HAP-1 (cell line): ENCODE results near the gene AFDN.

ENCODE experiments used
- DNase-seq, 2 experiments: peaks; one replicate each; pipeline ENCODE4 v3.0.0-alpha.2; 2016 to 2020; ENCODE audit warnings: low spot score in 2 of 2
- H3K27me3 ChIP-seq: fragments of 250-450 bp; sonication (Bioruptor Pico); 2 replicates; pipeline ENCODE4 v1.5.1; 2020; ENCODE audit warnings: low read depth, mild to moderate bottlenecking, moderate library complexity
- H3K36me3 ChIP-seq: fragments of 250-450 bp; sonication (Bioruptor Pico); replicated peaks from 2 replicates; pipeline ENCODE4 v1.5.1; 2020; ENCODE audit warnings: mild to moderate bottlenecking
- H3K4me1 ChIP-seq: fragments of 250-450 bp; sonication (Bioruptor Pico); 2 replicates; pipeline ENCODE4 v1.5.1; 2020; ENCODE audit warnings: mild to moderate bottlenecking
- H3K4me3 ChIP-seq: fragments of 250-450 bp; sonication (Bioruptor Pico); 2 replicates; pipeline ENCODE4 v1.5.1; 2020; ENCODE audit warnings: mild to moderate bottlenecking, moderate library complexity
- H3K9me3 ChIP-seq: fragments of 250-450 bp; sonication (Bioruptor Pico); 2 replicates; pipeline ENCODE4 v1.5.1; 2020; ENCODE audit warnings: mild to moderate bottlenecking, moderate library complexity
- in situ Hi-C: fragments of 300-500 bp; cut with MboI; formaldehyde crosslinking; loops from 3 replicates; pipeline ENCODE4 v1.14.3; 2020; ENCODE audit warnings: low sequenced_read_pairs, inconsistent platforms, mixed read lengths

AFDN gene

DNA sequence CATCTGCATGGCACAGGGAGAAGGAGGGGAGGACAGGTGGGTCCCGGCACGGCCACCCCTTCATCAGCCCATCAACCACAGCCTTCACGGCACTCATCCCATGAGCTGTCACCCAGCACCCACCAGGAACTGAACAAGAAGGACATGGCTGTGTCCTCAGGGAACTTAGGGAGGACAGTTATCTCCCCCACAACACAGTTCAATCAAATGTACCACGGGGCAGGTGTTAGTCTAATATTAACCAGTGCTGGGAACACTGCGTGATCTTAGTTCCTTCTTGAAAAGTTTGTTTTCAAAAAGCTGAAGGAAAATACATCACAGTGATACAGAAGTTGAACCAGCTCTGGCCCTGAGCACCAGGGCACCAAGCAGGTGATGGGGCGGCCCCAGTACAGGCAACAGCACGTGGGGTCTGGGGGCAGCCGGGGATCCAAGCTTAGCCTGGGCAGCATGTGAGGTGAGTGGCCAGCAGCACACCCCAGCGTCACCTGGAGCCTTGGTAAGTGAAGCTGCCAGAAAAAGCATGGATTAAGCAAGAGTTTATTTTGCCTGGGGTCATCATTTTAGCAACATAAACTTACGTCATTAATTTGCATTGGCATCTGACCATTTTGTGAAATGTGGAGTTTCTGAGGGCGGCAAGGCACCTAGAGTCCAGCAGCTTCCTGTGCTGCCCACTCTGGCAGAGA is 35.5 kb upstream of the AFDN start:
- H3K9me3 ChIP-seq = no peaks in the 10 kb centered on the region
- no peak for DNase-seq
- H3K4me3 ChIP-seq = no peak overlapping the region
- in situ Hi-C loops = no loop called here
- H3K27me3 ChIP-seq = no peaks in the 10 kb centered on the region
- H3K36me3 ChIP-seq = no peaks in the 10 kb centered on the region
- peaks cover 18% of the 10 kb centered on the region for H3K4me1 ChIP-seq

DNA sequence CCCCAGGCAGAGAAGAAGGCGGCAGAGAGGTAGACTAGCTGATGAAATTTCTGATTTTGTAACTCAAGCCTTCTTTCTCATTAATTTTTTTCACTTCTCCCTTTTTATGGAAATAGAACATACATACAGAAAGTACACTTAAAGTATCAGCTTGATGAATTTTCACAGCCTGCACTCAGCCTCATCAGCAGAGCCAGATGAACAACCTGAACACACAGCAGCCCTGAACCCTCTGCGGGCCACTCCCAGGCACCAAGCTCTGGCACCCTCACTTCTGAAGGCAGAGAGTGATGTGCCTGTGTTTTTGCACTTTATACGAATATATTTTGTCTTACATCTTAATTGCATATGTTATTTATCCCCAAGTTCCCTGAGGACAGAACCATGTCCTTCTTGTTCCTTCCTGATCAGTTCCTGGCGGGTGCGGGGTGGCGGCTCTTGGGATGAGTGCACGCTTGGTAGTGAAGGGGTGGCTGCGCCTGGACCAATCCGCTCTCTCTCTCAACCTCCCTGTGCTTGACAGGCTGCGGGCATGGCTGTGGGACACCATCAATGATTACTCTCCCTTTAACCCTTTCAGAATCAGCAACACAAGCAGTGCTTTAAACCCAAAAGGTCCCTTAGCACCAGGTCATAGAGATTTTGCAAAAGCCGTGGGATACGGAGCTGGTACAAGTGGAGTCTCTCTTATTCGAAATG is 34.8 kb upstream of the AFDN start:
- no peak for DNase-seq
- in situ Hi-C loops = no loop called here
- Histone ChIP-seq H3K27me3 (no peaks in the 10 kb centered on the region), H3K9me3 (no peaks in the 10 kb centered on the region), H3K36me3 (no peaks in the 10 kb centered on the region), H3K4me3 (no peak overlapping the region), H3K4me1 (peaks cover 18% of the 10 kb centered on the region)

- H3K9me3 ChIP-seq = no peaks in the 10 kb centered on the region
- H3K27me3 ChIP-seq = no peaks in the 10 kb centered on the region
- no peaks in the 10 kb centered on the region for H3K36me3 ChIP-seq
- no peak for DNase-seq
- in situ Hi-C loops = no loop called here
- peaks cover 17% of the 10 kb centered on the region for H3K4me1 ChIP-seq
- H3K4me3 ChIP-seq = no peak overlapping the region
Measured at GRCh38 chr6:167793421-167793820, 33.3 kb upstream of the AFDN start.

DNA sequence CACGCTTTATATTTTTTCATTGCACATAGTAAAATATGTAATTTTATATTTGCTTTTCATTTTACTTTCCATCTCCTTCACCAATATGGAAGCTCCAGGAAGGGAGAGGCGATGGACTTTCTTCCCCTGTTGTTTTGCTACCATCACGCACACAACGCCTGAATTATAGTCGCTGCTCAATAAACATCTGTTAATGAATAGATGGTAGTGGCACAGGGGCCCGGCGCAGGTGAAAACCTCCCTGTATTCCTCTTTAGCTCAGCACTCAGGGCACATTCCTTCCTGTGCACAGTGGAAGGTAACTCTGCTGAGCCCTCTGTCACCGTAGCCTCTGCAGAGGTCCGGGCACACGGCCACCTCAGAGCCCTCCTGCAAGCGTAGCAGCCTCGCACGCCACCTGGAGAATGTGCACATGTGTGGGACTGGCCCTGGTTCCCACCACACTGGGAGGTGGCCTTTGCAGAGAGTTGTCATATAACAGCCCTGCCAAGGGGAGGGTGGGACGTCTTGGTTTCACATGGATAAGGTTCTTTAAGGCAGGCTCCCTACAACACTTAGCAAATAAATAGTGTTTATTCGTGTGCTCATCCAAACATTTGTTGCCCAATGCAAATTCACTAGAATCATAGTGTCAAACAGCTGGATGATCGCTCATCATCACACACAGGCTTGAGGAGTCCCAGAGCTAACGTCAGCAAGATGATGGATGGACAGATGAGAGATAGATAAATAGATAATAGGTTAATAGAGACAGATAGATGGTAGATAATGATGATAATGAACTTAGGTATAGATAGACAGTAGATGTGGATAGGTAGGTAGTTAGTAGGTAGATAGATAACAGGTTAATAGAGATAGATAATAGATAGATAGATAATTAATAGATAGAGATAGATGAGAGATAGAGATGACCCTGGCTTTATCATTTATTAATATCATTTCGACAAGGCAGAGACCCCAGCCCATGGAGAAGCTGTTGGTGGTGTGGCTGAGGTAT is 32.3 kb upstream of the AFDN start:
- H3K4me1 ChIP-seq = peaks cover 6% of the 10 kb centered on the region
- no peak overlapping the region for H3K4me3 ChIP-seq
- DNase-seq = no peak
- in situ Hi-C loops = no loop called here
- H3K27me3 ChIP-seq = no peaks in the 10 kb centered on the region
- H3K9me3 ChIP-seq = no peaks in the 10 kb centered on the region
- no peaks in the 10 kb centered on the region for H3K36me3 ChIP-seq

DNA sequence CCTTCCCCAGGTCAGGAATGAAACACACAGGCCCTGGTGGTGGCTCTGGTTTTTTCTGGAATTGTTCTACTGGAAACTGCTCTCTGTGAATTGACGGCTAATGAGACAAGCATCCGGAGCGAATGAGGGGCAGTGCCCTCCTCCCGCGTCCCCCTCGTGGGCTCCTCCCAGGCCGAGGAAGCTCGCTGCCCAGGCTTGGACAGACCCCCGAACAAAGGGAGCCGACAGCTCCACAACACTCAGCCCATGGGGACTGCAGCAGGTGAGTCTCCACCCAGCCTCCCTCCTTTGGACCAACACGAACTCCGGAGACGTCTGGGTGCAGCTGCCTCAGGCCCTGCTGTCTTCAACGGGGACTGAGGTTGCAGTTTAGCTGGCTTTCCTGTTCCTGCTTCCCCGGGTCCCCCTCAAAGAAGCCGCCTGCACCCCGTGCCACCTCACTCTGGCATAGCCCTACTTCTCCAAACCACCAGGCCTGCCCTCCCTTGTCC is 31.3 kb upstream of the AFDN start:
- H3K4me3 ChIP-seq = no peak overlapping the region
- in situ Hi-C loops = no loop called here
- H3K4me1 ChIP-seq = peaks cover 6% of the 10 kb centered on the region; the same call in 1 of the 2 replicates
- no peaks in the 10 kb centered on the region for H3K36me3 ChIP-seq
- DNase-seq = no peak
- no peaks in the 10 kb centered on the region for H3K27me3 ChIP-seq
- H3K9me3 ChIP-seq = no peaks in the 10 kb centered on the region

DNA sequence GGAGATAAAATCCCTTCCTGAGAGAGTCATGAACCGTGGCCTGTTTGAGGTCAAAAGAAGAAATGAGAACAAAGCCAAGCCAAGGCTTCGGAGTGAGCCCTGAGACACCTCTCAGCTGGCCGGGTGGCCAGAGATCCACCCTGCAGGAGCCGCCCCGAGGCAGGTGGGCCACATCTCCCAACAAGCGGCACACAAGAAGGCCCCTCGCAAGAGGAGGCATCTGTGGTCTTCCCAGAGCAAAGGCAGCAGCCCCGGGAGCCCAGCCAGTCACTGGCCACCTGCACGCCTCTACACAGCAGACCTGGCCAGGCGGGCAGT is 30.9 kb upstream of the AFDN start:
- H3K9me3 ChIP-seq = no peaks in the 10 kb centered on the region
- no peaks in the 10 kb centered on the region for H3K27me3 ChIP-seq
- no peaks in the 10 kb centered on the region for H3K36me3 ChIP-seq
- in situ Hi-C loops = no loop called here
- no peak for DNase-seq
- H3K4me3 ChIP-seq = no peak overlapping the region
- H3K4me1 ChIP-seq = peaks cover 6% of the 10 kb centered on the region; the same call in 1 of the 2 replicates

DNA sequence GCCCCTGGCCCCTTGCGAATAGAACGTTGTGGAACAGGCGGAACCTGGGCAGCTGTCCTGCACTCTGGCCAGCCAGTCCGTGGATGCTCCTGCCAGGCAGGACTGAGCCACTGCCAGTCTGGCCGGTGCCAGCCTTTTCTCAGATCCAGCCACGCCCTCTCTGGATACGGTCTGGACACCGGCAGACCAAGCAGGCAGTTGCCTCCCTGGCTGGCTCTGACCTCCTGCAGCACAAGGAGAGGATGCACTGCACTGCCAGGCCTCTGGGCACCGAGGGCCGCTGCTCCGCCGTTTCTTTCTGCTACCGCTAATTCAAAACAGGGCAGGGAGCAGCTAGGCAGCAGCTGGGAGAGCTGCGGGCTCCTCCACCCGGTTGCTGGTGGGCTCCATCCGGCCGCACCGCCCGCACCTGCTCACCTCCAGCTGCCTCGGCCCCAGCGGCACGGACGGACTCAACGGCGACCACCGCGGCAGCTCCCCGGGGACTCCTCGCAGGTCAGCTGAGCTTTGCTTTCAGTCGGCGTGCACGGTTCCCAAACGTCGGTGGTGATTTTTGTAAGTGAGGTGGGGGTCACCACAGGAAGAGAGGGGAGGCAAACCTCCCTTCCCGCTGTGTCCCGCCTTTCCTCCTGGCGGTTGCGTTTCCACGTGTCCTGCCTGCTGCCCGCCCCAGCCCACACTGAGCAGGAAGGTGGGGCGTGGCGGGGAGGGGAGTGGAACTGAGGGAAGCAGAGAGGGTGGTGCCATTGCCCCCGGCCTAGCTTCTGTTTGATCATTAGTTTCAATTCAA is 30.3 kb upstream of the AFDN start:
- no peak for DNase-seq
- no peaks in the 10 kb centered on the region for H3K27me3 ChIP-seq
- H3K4me1 ChIP-seq = peaks cover 6% of the 10 kb centered on the region; the same call in 1 of the 2 replicates
- H3K36me3 ChIP-seq = no peaks in the 10 kb centered on the region
- in situ Hi-C loops = no loop called here
- H3K4me3 ChIP-seq = no peak overlapping the region
- H3K9me3 ChIP-seq = no peaks in the 10 kb centered on the region

- Histone ChIP-seq H3K4me3 (no peak overlapping the region), H3K27me3 (no peaks in the 10 kb centered on the region), H3K4me1 (peaks cover 6% of the 10 kb centered on the region; the same call in 1 of the 2 replicates), H3K9me3 (no peaks in the 10 kb centered on the region), H3K36me3 (no peaks in the 10 kb centered on the region)
- DNase-seq = no peak
- in situ Hi-C loops = no loop called here
Measured at GRCh38 chr6:167797011-167797471, 29.7 kb upstream of the AFDN start.

DNA sequence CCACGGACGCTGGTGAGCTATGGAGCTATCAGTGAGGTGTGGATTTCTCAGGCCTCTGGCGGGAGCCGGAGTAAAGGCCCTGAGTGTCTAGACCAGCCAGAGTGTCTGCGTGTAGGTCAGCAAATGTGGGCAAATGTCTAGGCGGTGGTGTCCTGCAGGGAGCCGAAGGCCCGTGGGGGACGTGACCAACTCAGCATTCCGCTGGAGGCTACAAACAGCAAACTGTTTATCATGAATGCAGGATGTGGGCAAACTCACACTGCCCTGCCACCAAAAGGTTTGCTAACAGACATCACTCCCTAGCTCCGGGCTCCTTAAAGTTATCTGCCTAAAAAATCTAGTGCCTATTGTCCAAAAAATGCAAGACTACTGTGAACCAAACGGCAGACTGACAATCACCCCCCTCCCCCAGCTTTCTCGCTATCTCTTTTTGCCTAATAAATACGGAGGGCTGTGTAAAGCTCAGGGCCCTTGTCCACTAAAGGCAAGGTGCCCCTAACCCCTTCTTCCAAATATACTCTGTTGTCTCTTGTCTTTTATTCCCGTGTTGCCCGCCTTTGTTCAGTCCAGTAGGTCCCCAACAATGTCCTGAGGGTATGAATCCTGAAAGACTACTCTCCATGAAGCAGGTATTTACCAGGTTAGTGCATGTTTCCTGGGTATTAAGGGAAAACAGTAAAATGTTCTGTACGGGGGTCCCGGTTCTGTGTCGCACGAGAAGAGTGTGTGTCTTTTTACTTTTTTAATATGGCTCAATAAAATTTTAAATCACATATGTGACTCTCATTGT is 29.0 kb upstream of the AFDN start:
- Histone ChIP-seq H3K4me1 (peaks cover 6% of the 10 kb centered on the region; the same call in 1 of the 2 replicates), H3K9me3 (no peaks in the 10 kb centered on the region), H3K4me3 (no peak overlapping the region), H3K27me3 (no peaks in the 10 kb centered on the region), H3K36me3 (no peaks in the 10 kb centered on the region)
- in situ Hi-C loops = no loop called here
- DNase-seq = no peak

GRCh38 chr6:167798453-167798852 is 28.3 kb upstream of the AFDN start:
- Histone ChIP-seq H3K36me3 (no peaks in the 10 kb centered on the region), H3K9me3 (no peaks in the 10 kb centered on the region), H3K27me3 (no peaks in the 10 kb centered on the region), H3K4me3 (no peak overlapping the region), H3K4me1 (peaks cover 6% of the 10 kb centered on the region; the same call in 1 of the 2 replicates)
- in situ Hi-C loops = no loop called here
- no peak for DNase-seq

- Histone ChIP-seq H3K27me3 (no peaks in the 10 kb centered on the region), H3K4me1 (peaks cover 6% of the 10 kb centered on the region; the same call in 1 of the 2 replicates), H3K36me3 (no peaks in the 10 kb centered on the region), H3K4me3 (no peak overlapping the region), H3K9me3 (no peaks in the 10 kb centered on the region)
- in situ Hi-C loops = no loop called here
- DNase-seq = no peak
Measured at GRCh38 chr6:167799033-167799821, 27.5 kb upstream of the AFDN start.

GRCh38 chr6:167800549-167800948 is 26.2 kb upstream of the AFDN start:
- Histone ChIP-seq H3K4me3 (no peak overlapping the region), H3K9me3 (no peaks in the 10 kb centered on the region), H3K36me3 (no peaks in the 10 kb centered on the region), H3K27me3 (no peaks in the 10 kb centered on the region), H3K4me1 (peaks cover 6% of the 10 kb centered on the region; the same call in 1 of the 2 replicates)
- in situ Hi-C loops = no loop called here
- DNase-seq = no peak
